ENCODE measurements around the gene TMEM209. TPM values are rescaled to one million over a fixed set of nuclear protein-coding genes. Genes with fewer than 3 reads are reported as not detected.

TMEM209 gene
- total RNA-seq, 2 donors from 2014 or later, result 7.3 to 8.8 TPM

GRCh38 chr7:130174237-130174959 lies 30.8 kb downstream of the TMEM209 start:
- DNase-seq (ENCODE audit: low spot score), result no peak
- H3K27ac ChIP-seq, result no peak overlapping the region
- H3K27me3 ChIP-seq, result no peaks in the 10 kb centered on the region
- no peaks in the 10 kb centered on the region for H3K4me1 ChIP-seq
- H3K4me3 ChIP-seq, result no peak overlapping the region
- TF ChIP-seq CTCF (IDR thresholded peaks at IDR 0.05), result no peak
- H3K9me3 ChIP-seq, result no peaks in the 10 kb centered on the region
- H3K36me3 ChIP-seq, result peaks cover 46% of the 10 kb centered on the region

- DNase-seq (ENCODE audit: low spot score), result no peak
- peaks cover 21% of the 10 kb centered on the region for H3K36me3 ChIP-seq
- no peak for TF ChIP-seq CTCF (IDR thresholded peaks at IDR 0.05)
Observed at GRCh38 chr7:130162196-130162595, 43.0 kb downstream of the TMEM209 start.

GRCh38 chr7:130160455-130160854 lies 44.8 kb downstream of the TMEM209 start:
- Histone ChIP-seq H3K27me3 (no peaks in the 10 kb centered on the region), H3K4me3 (no peak overlapping the region), H3K4me1 (no peaks in the 10 kb centered on the region), H3K27ac (no peak overlapping the region), H3K36me3 (peaks cover 13% of the 10 kb centered on the region), H3K9me3 (no peaks in the 10 kb centered on the region)
- no peak for TF ChIP-seq CTCF (IDR thresholded peaks at IDR 0.05)
- no peak for DNase-seq (ENCODE audit: low spot score)

More at GRCh38 chr7:130162196-130162595, 43.0 kb downstream of the TMEM209 start:
- no peak overlapping the region for H3K27ac ChIP-seq
- H3K4me3 ChIP-seq, result no peak overlapping the region
- no peaks in the 10 kb centered on the region for H3K4me1 ChIP-seq
- no peaks in the 10 kb centered on the region for H3K9me3 ChIP-seq
- H3K27me3 ChIP-seq, result no peaks in the 10 kb centered on the region

GRCh38 chr7:130160023-130160422 lies 45.2 kb downstream of the TMEM209 start:
- no peak for DNase-seq (ENCODE audit: low spot score)
- no peaks in the 10 kb centered on the region for H3K4me1 ChIP-seq

GRCh38 chr7:130157700-130158099 lies 47.5 kb downstream of the TMEM209 start:
- Histone ChIP-seq H3K4me1 (no peaks in the 10 kb centered on the region), H3K27ac (no peak overlapping the region), H3K27me3 (no peaks in the 10 kb centered on the region), H3K4me3 (no peak overlapping the region), H3K9me3 (no peaks in the 10 kb centered on the region), H3K36me3 (peaks cover 6% of the 10 kb centered on the region)
- no peak for TF ChIP-seq CTCF (IDR thresholded peaks at IDR 0.05)
- no peak for DNase-seq (ENCODE audit: low spot score)

More at GRCh38 chr7:130160023-130160422, 45.2 kb downstream of the TMEM209 start:
- no peaks in the 10 kb centered on the region for H3K27me3 ChIP-seq
- no peak overlapping the region for H3K27ac ChIP-seq
- peaks cover 13% of the 10 kb centered on the region for H3K36me3 ChIP-seq
- TF ChIP-seq CTCF (IDR thresholded peaks at IDR 0.05), result no peak
- no peaks in the 10 kb centered on the region for H3K9me3 ChIP-seq
- H3K4me3 ChIP-seq, result no peak overlapping the region

GRCh38 chr7:130156140-130156539 lies 49.1 kb downstream of the TMEM209 start:
- DNase-seq (ENCODE audit: low spot score), result no peak
- Histone ChIP-seq H3K36me3 (peaks cover 6% of the 10 kb centered on the region), H3K4me1 (no peaks in the 10 kb centered on the region), H3K9me3 (no peaks in the 10 kb centered on the region), H3K4me3 (no peak overlapping the region), H3K27me3 (no peaks in the 10 kb centered on the region), H3K27ac (no peak overlapping the region)
- TF ChIP-seq CTCF (IDR thresholded peaks at IDR 0.05), result no peak

Data from right atrium auricular region (tissue), 2 donors.